Motor neuron (in vitro differentiated cells): ENCODE data around the gene AHSG. TPM values are rescaled to one million over a fixed set of nuclear protein-coding genes. Genes with fewer than 3 reads are reported as not detected.

Experiments used
- ATAC-seq, 8 experiments: fragments of 200-7000 bp; cut with Tn5 transposase; replicated peaks in 6 of 8; 2 replicates each; pipeline ENCODE4 v1.8.0; 2021; ENCODE audit warnings: mild to moderate bottlenecking in 8 of 8, moderate library complexity in 8 of 8
- H3K27ac ChIP-seq, 2 donors: fragments of 250-450 bp; sonication (Bioruptor Pico); 2 replicates each; pipeline ENCODE4 v1.9.0; 2021; ENCODE audit warnings: antibody characterized with exemption in 2 of 2, mild to moderate bottlenecking in 2 of 2, moderate library complexity in 1 of 2
- H3K4me1 ChIP-seq, 2 donors: fragments of 250-450 bp; sonication (Bioruptor Pico); replicated peaks in 1 of 2; 2 replicates each; pipeline ENCODE4 v1.6.1; 2021; ENCODE audit warnings: antibody characterized with exemption in 2 of 2, mild to moderate bottlenecking in 2 of 2, moderate library complexity in 1 of 2
- H3K4me3 ChIP-seq, 5 donors: fragments of 250-450 bp; sonication (Bioruptor Pico); 2 replicates each; pipeline ENCODE4 v1.9.0; 2021; ENCODE audit warnings: antibody characterized with exemption in 5 of 5, mild to moderate bottlenecking in 5 of 5, moderate library complexity in 4 of 5
- WGBS, 10 experiments: fragments of 450-650 bp; shearing (Covaris generic); methylation state at CpG; one replicate each; pipeline ENCODE4 v1.0.0; 2022; 5-methylcytosine and 5-hydroxymethylcytosine counted together
- in situ Hi-C, 9 experiments: fragments of 400-800 bp; cut with MboI; loops; one replicate each; pipeline ENCODE4 v1.15.0; 2021; ENCODE audit warnings: low sequenced_read_pairs in 9 of 9, low pct_unique_long_range_greater_than_20kb in 2 of 9; ENCODE audit not compliant: unreplicated experiment in 9 of 9
- total RNA-seq, 8 experiments: library from RNA; unstranded; fragments of 300-600 nt; gene quantifications; 2 replicates each; pipeline versions ENCODE4 v1.2.3 to v1.2.4, GENCODE V29; 2022

AHSG gene
- total RNA-seq, 8 experiments from 2014 or later = 0.11 to 0.81 (median 0.25) TPM; not detected in 4

GRCh38 chr3:186613637-186614265 is 891 bp downstream of the AHSG start:
- peaks cover 2 to 3% of the 10 kb centered on the region in 2 donors for H3K4me1 ChIP-seq
- no peak overlapping the region for H3K4me3 ChIP-seq
- in situ Hi-C loops = loop anchor here in 2 of 9 experiments (10.0 to 25.0 kb wide), 2 partner anchors 199 to 201 kb away; partner anchors contain the start of gene RFC4 (in 1 of the 2)
- WGBS, 10 experiments = 0 to 85% (median 36%) methylated on average over 1 to 4 of the region's 4 CpGs; no CpG with 5 or more reads in 2 of the 10 experiments
- H3K27ac ChIP-seq = no peak overlapping the region
- peak in 1 of 8 experiments; percentile 29 for ATAC-seq

- H3K4me1 ChIP-seq = peaks cover 2 to 3% of the 10 kb centered on the region in 2 donors
- no peak for ATAC-seq
- 26 to 79% (median 55%) methylated on average over 2 to 6 of the region's 6 CpGs for WGBS, 10 experiments
- no peak overlapping the region for H3K4me3 ChIP-seq
- in situ Hi-C loops = loop anchor here in 2 of 9 experiments (10.0 to 25.0 kb wide), 2 partner anchors 198 to 201 kb away; partner anchors contain the start of gene RFC4 (in 1 of the 2)
- no peak overlapping the region for H3K27ac ChIP-seq
These were observed 1.4 kb downstream of the AHSG start for GRCh38 chr3:186614266-186614596.

GRCh38 chr3:186614597-186615483 is 2.0 kb downstream of the AHSG start:
- ATAC-seq = peak; percentile 48 to 92 (median 89)
- H3K4me3 ChIP-seq = no peak overlapping the region
- H3K4me1 ChIP-seq = peaks cover 2 to 3% of the 10 kb centered on the region in 2 donors
- in situ Hi-C loops = loop anchor here in 2 of 9 experiments (10.0 to 25.0 kb wide), 2 partner anchors 197 to 200 kb away; partner anchors contain the start of gene RFC4 (in 1 of the 2)
- 10 to 43% (median 28%) methylated on average over 4 to 13 of the region's 16 CpGs for WGBS, 10 experiments
- no peak overlapping the region for H3K27ac ChIP-seq

- 53 to 100% (median 83%) methylated on average over 1 to 8 of the region's 8 CpGs; no CpG with 5 or more reads in 2 of the 10 experiments for WGBS, 10 experiments
- peaks cover 2 to 3% of the 10 kb centered on the region in 2 donors for H3K4me1 ChIP-seq
- no peak overlapping the region for H3K27ac ChIP-seq
- no peak overlapping the region for H3K4me3 ChIP-seq
- no peak for ATAC-seq
- in situ Hi-C loops = loop anchor here in 2 of 9 experiments (10.0 to 25.0 kb wide), 2 partner anchors 196 to 199 kb away; partner anchors contain the start of gene RFC4 (in 1 of the 2)
These were observed 3.4 kb downstream of the AHSG start for GRCh38 chr3:186616299-186616617.

GRCh38 chr3:186617036-186617946 is 4.4 kb downstream of the AHSG start:
- in situ Hi-C loops = loop anchor here in 2 of 9 experiments (10.0 to 25.0 kb wide), 2 partner anchors 195 to 198 kb away; partner anchors contain the start of gene RFC4 (in 1 of the 2)
- Histone ChIP-seq H3K4me1 (peaks cover 2 to 3% of the 10 kb centered on the region in 2 donors), H3K4me3 (no peak overlapping the region), H3K27ac (no peak overlapping the region)
- WGBS, 10 experiments = 0 to 100% (median 41%) methylated on average over 1 to 14 of the region's 31 CpGs
- ATAC-seq = peak; percentile 74 to 99 (median 84)

- Histone ChIP-seq H3K27ac (no peak overlapping the region), H3K4me1 (peaks cover 2 to 3% of the 10 kb centered on the region in 2 donors), H3K4me3 (no peak overlapping the region)
- ATAC-seq = no peak
- in situ Hi-C loops = loop anchor here in 2 of 9 experiments (10.0 to 25.0 kb wide), 2 partner anchors 194 to 196 kb away; partner anchors contain the start of gene RFC4 (in 1 of the 2)
- WGBS, 10 experiments = 0 to 100% (median 66%) methylated on average over 1 to 8 of the region's 8 CpGs; no CpG with 5 or more reads in 2 of the 10 experiments
These were observed 5.6 kb downstream of the AHSG start for GRCh38 chr3:186618318-186618938.

- Histone ChIP-seq H3K27ac (no peak overlapping the region), H3K4me3 (no peak overlapping the region), H3K4me1 (peaks cover 2 to 3% of the 10 kb centered on the region in 2 donors)
- 61 to 100% (median 91%) methylated on average over 2 to 4 of the region's 5 CpGs; no CpG with 5 or more reads in 2 of the 10 experiments for WGBS, 10 experiments
- ATAC-seq = no peak
- in situ Hi-C loops = loop anchor here in 2 of 9 experiments (10.0 to 25.0 kb wide), 2 partner anchors 193 to 195 kb away; partner anchors contain the start of gene RFC4 (in 1 of the 2)
These were observed 6.9 kb downstream of the AHSG start for GRCh38 chr3:186619787-186620212.

GRCh38 chr3:186620213-186621092 is 7.6 kb downstream of the AHSG start:
- Histone ChIP-seq H3K4me1 (no peaks in the 10 kb centered on the region), H3K4me3 (no peak overlapping the region), H3K27ac (no peak overlapping the region)
- no peak for ATAC-seq
- 35 to 93% (median 82%) methylated on average over 1 to 8 of the region's 17 CpGs; no CpG with 5 or more reads in 4 of the 10 experiments for WGBS, 10 experiments
- in situ Hi-C loops = loop anchor here in 1 of 9 experiments (25.0 kb wide), 1 partner anchor 192 kb away; the partner anchor contains the start of gene RFC4

GRCh38 chr3:186621894-186622650 is 9.2 kb downstream of the AHSG start:
- H3K4me3 ChIP-seq = no peak overlapping the region
- H3K4me1 ChIP-seq = no peaks in the 10 kb centered on the region
- H3K27ac ChIP-seq = no peak overlapping the region
- ATAC-seq = no peak
- 20 to 86% (median 51%) methylated on average over 1 to 7 of the region's 7 CpGs for WGBS, 10 experiments
- in situ Hi-C loops = loop anchor here in 1 of 9 experiments (25.0 kb wide), 1 partner anchor 190 kb away; the partner anchor contains the start of gene RFC4

GRCh38 chr3:186622651-186623310 is 9.9 kb downstream of the AHSG start:
- 0 to 57% (median 37%) methylated on average over 1 to 2 of the region's 2 CpGs; no CpG with 5 or more reads in 5 of the 10 experiments for WGBS, 10 experiments
- ATAC-seq = no peak
- H3K4me3 ChIP-seq = no peak overlapping the region
- H3K27ac ChIP-seq = no peak overlapping the region
- in situ Hi-C loops = loop anchor here in 1 of 9 experiments (25.0 kb wide), 1 partner anchor 190 kb away; the partner anchor contains the start of gene RFC4
- no peaks in the 10 kb centered on the region for H3K4me1 ChIP-seq
